Measurements from ENCODE around the gene SSH2.

SSH2 gene

DNA sequence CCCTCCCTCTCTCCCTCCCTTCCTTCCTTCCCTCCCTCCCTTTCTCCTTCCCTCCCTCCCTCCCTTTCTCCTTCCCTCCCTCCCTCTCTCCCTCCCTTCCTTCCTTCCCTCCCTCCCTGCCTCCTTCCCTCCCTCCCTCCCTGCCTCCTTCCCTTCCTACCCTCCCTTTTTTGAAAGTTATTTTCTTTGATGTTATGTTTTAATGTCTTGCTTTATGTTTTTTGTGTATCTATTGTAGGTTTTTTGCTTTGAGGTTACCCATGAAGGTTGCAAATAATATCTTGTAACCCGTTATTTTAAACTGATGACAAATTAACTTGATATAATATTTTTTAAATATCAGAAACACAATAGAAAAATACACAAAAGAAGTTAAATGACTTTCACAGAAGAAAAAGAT, 96.2 kb downstream of the SSH2 start:
- H3K4me2 ChIP-seq (ENCODE audit: low read depth, low read length, poor library complexity, severe bottlenecking), result no peak overlapping the region
- no peaks in the 10 kb centered on the region for H3K36me3 ChIP-seq (ENCODE audit: low read length)
- H2AFZ ChIP-seq (ENCODE audit: low read depth, low read length, severe bottlenecking), result no peak overlapping the region
- H3K9me3 ChIP-seq (ENCODE audit: insufficient read depth, low read length), result no peaks in the 10 kb centered on the region
- TF ChIP-seq EZH2phosphoT487 (conservative IDR thresholded peaks at IDR 0.05; ENCODE audit: low read length) (no peak), CTCF (IDR thresholded peaks at IDR 0.05; ENCODE audit: insufficient read depth, low read length, poor library complexity, severe bottlenecking) (no peak)
- H4K20me1 ChIP-seq (ENCODE audit: low read depth, low read length), result no peaks in the 10 kb centered on the region
- H3K27ac ChIP-seq (ENCODE audit: low read depth, low read length), result no peak overlapping the region
- no peaks in the 10 kb centered on the region for H3K9me2 ChIP-seq (replicated peaks; ENCODE audit: insufficient read depth, low read length)
- H3K9ac ChIP-seq (ENCODE audit: low read length), result no peak overlapping the region
- H3K4me3 ChIP-seq (ENCODE audit: insufficient read depth, low read length, poor library complexity, severe bottlenecking), result no peak overlapping the region
- H3K27me3 ChIP-seq (ENCODE audit: low read length), result no peaks in the 10 kb centered on the region
- H3K79me2 ChIP-seq (ENCODE audit: insufficient read depth, low read length), result peaks cover 8% of the 10 kb centered on the region; the same call in 1 of the 2 replicates
- H3F3A ChIP-seq (ENCODE audit: insufficient read depth), result peaks cover 3% of the 10 kb centered on the region; the same call in 1 of the 2 replicates

- Histone ChIP-seq H3K9me3 (ENCODE audit: insufficient read depth, low read length) (no peaks in the 10 kb centered on the region), H3K27ac (ENCODE audit: low read depth, low read length) (no peak overlapping the region), H2AFZ (ENCODE audit: low read depth, low read length, severe bottlenecking) (no peak overlapping the region), H3K4me3 (ENCODE audit: insufficient read depth, low read length, poor library complexity, severe bottlenecking) (no peak overlapping the region), H3K9me2 (replicated peaks; ENCODE audit: insufficient read depth, low read length) (no peaks in the 10 kb centered on the region), H3K4me2 (ENCODE audit: low read depth, low read length, poor library complexity, severe bottlenecking) (no peak overlapping the region), H4K20me1 (ENCODE audit: low read depth, low read length) (no peaks in the 10 kb centered on the region), H3K79me2 (ENCODE audit: insufficient read depth, low read length) (no peaks in the 10 kb centered on the region; the same call in 1 of the 2 replicates), H3K27me3 (ENCODE audit: low read length) (no peaks in the 10 kb centered on the region), H3F3A (ENCODE audit: insufficient read depth) (no peaks in the 10 kb centered on the region), H3K9ac (ENCODE audit: low read length) (no peak overlapping the region), H3K36me3 (ENCODE audit: low read length) (no peaks in the 10 kb centered on the region; the same call in 1 of the 2 replicates)
- no peak for TF ChIP-seq CTCF (IDR thresholded peaks at IDR 0.05; ENCODE audit: insufficient read depth, low read length, poor library complexity, severe bottlenecking)
- TF ChIP-seq EZH2phosphoT487 (conservative IDR thresholded peaks at IDR 0.05; ENCODE audit: low read length), result no peak
Observed at GRCh38 chr17:29828676-29829284, 101.2 kb downstream of the SSH2 start.

- no peak overlapping the region for H3K9ac ChIP-seq (ENCODE audit: low read length)
- H3K27me3 ChIP-seq (ENCODE audit: low read length), result no peaks in the 10 kb centered on the region
- H3K9me3 ChIP-seq (ENCODE audit: insufficient read depth, low read length), result no peaks in the 10 kb centered on the region
- H3K79me2 ChIP-seq (ENCODE audit: insufficient read depth, low read length), result no peaks in the 10 kb centered on the region; the same call in 1 of the 2 replicates
- H3F3A ChIP-seq (ENCODE audit: insufficient read depth), result no peaks in the 10 kb centered on the region
- no peak overlapping the region for H3K4me2 ChIP-seq (ENCODE audit: low read depth, low read length, poor library complexity, severe bottlenecking)
- H3K27ac ChIP-seq (ENCODE audit: low read depth, low read length), result no peak overlapping the region
- no peaks in the 10 kb centered on the region for H3K9me2 ChIP-seq (replicated peaks; ENCODE audit: insufficient read depth, low read length)
- no peak for TF ChIP-seq EZH2phosphoT487 (conservative IDR thresholded peaks at IDR 0.05; ENCODE audit: low read length)
- no peak for TF ChIP-seq CTCF (IDR thresholded peaks at IDR 0.05; ENCODE audit: insufficient read depth, low read length, poor library complexity, severe bottlenecking)
- H2AFZ ChIP-seq (ENCODE audit: low read depth, low read length, severe bottlenecking), result no peak overlapping the region
- H4K20me1 ChIP-seq (ENCODE audit: low read depth, low read length), result no peaks in the 10 kb centered on the region
- no peaks in the 10 kb centered on the region; the same call in 1 of the 2 replicates for H3K36me3 ChIP-seq (ENCODE audit: low read length)
- no peak overlapping the region for H3K4me3 ChIP-seq (ENCODE audit: insufficient read depth, low read length, poor library complexity, severe bottlenecking)
Observed at GRCh38 chr17:29827179-29827578, 102.8 kb downstream of the SSH2 start.

All from SU-DHL-6 (cell line).